Measurements from ENCODE around the gene LRRN2. TPM values are rescaled to one million over a fixed set of nuclear protein-coding genes. Genes with fewer than 3 reads are reported as not detected.
"Not testable (repeated sequence)": the region's sequence is repeated elsewhere in the genome, so short reads cannot be mapped to it uniquely, and the experiment has no call there.

Gene LRRN2
- total RNA-seq, 1 donor from 2014 or later: 2.3 TPM

GRCh38 chr1:204645666-204646065 is 39.9 kb downstream of the LRRN2 start:
- intact Hi-C loops (cut with micrococcal nuclease): no loop called here
- DNase-seq: no peak
- ATAC-seq: no peak

GRCh38 chr1:204645251-204645650 is 40.3 kb downstream of the LRRN2 start:
- ATAC-seq (no peak), DNase-seq (no peak)
- intact Hi-C loops (cut with micrococcal nuclease): no loop called here

DNA sequence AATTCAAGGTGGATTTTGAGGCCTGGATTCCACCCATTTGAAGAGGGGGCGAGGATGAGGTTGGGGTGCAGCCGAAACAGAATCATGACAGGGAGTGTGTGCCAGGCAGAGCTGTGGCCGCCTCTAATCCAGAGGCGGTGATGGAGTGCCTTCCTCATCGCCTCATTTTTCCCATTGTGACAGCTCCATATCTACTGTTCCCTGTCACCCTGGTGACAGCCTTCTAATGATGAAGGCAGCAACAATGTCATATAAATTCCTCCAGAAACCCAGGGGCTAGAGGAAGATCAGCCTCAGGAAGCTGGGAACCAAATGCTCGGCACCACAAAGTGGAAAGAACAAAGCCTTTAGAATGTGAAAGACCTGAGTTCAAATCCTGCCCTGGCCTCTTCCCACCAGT is 42.0 kb downstream of the LRRN2 start:
- no peak for ATAC-seq
- intact Hi-C loops (cut with micrococcal nuclease): no loop called here
- no peak for DNase-seq

DNA sequence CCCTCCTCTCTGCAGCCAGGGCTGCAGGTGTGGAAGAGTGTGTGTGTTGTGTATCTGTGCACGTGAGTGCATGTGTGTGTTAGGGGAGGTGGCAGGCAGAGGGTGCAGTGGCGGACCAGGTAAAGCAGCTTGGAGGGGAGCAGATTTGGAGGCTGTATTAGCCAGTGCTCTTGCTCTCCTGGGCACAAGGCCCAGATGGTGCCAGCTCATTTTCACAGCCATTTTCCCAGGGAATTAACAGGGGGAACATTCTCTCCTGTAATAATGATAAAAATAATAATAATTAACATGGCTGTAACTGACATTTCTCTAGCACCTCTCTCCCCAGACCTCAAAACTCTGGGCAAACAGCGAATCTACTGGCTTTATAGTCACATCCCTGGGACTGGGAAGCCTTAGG is 43.6 kb downstream of the LRRN2 start:
- DNase-seq (no peak), ATAC-seq (no peak)
- intact Hi-C loops (cut with micrococcal nuclease): no loop called here

DNA sequence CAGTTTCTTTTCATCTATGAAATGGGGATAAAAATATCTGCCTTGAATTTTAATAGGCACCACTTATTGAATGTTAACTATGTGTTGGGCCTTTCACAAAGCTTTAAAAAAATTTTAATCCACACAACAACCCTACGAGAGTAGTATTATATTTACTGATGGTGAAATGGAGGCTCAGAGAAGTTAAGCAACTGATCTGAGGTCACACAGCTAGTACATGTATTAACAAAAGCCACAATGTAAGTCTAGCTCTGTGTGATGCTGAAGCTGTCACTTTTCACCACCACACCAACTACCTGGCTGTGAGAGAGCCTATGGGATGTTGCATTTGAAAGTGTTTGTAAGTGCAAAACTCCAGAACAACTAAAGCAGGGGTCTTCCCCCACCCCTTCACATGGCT is 44.1 kb downstream of the LRRN2 start:
- no peak for ATAC-seq

GRCh38 chr1:204640578-204640977 is 45.0 kb downstream of the LRRN2 start:
- ATAC-seq: no peak
- intact Hi-C loops (cut with micrococcal nuclease): no loop called here
- DNase-seq: no peak

More for the DNA sequence above, 44.1 kb downstream of the LRRN2 start:
- no peak for DNase-seq
- intact Hi-C loops (cut with micrococcal nuclease): no loop called here

- ATAC-seq (no peak), DNase-seq (no peak)
- intact Hi-C loops (cut with micrococcal nuclease): no loop called here
Measured at GRCh38 chr1:204634260-204634910, 51.2 kb downstream of the LRRN2 start.

- intact Hi-C loops (cut with micrococcal nuclease): no loop called here
- ATAC-seq (peak; percentile 13), DNase-seq (peak; percentile 53)
Measured at GRCh38 chr1:204633665-204634064, 51.9 kb downstream of the LRRN2 start.

GRCh38 chr1:204630132-204630905 is 55.2 kb downstream of the LRRN2 start:
- DNase-seq: no peak
- intact Hi-C loops (cut with micrococcal nuclease): no loop called here
- no peak for ATAC-seq

DNA sequence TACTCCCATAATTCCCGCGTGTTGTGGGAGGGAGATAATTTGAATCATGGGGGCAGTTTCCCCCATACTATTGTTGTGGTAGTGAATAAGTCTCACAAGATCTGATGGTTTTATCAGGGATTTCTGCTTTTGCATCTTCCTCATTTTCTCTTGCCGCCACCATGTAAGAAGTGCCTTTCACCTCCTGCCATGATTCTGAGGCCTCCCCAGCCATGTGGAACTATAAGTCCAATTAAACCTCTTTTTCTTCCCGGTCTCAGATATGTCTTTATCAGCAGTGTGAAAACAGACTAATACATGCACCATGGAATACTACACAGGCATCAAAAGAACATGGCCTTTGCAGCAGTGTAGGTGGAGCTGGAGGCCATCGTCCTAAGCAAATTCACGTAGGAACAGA is 56.1 kb downstream of the LRRN2 start:
- ATAC-seq; intact Hi-C loops (cut with micrococcal nuclease); DNase-seq: not testable (repeated sequence)

GRCh38 chr1:204628868-204629267 is 56.7 kb downstream of the LRRN2 start:
- DNase-seq: no peak
- ATAC-seq: no peak

DNA sequence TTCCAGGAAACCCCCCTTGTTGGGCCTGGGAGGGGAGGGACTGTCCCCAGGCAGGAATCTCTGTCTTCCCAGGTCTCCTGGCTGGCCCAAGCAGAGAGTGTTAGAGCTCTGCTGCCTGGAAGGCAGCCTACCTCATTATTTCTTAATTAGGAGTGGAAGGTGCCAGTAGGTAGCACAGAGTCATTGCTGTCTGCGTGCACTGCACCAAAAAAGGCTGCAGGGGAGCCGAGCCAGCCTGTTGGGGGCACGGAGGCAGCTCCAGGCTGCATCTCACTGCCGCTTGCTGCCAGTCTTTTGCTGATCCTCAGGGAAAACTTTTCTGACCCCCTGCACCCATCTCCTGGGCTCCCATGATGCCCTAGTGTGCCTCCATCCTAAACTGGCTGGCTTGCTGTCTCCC is 58.1 kb downstream of the LRRN2 start:
- intact Hi-C loops (cut with micrococcal nuclease): no loop called here
- ATAC-seq: no peak

More at GRCh38 chr1:204628868-204629267, 56.7 kb downstream of the LRRN2 start:
- intact Hi-C loops (cut with micrococcal nuclease): no loop called here

GRCh38 chr1:204626381-204626780 is 59.2 kb downstream of the LRRN2 start:
- intact Hi-C loops (cut with micrococcal nuclease): no loop called here
- DNase-seq (no peak), ATAC-seq (no peak)

More for the DNA sequence above, 58.1 kb downstream of the LRRN2 start:
- no peak for DNase-seq

- no peak for DNase-seq
- ATAC-seq: peak; percentile 36
- intact Hi-C loops (cut with micrococcal nuclease): no loop called here
Measured at GRCh38 chr1:204624631-204625216, 60.8 kb downstream of the LRRN2 start.

GRCh38 chr1:204623894-204624361 is 61.6 kb downstream of the LRRN2 start:
- intact Hi-C loops (cut with micrococcal nuclease): no loop called here
- ATAC-seq (peak; percentile 29), DNase-seq (no peak)

DNA sequence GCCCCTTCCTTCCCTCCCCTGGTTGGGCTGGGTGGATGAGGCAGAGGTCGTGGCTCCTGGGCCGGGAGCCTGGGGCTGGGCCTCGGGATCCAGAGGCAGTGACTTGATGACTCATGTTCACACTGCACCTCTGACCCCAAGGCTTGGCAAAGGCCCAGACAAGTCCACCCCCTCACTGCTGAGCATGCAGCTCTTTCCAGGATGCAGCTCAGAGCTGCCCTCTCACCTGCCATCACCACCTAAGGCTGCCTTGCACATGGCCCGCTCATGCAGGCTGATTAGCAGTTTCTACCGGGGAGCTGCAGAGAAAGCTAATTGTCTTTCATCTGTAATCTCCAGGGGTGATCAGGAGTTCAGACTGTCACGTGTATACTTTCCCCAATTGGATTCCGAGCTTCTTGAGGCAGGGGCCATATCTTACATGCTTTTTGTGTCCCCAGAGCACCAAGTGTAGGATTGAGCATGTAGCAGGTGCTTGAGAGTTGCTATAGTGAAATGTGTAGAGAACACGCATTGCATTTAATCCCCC is 62.1 kb downstream of the LRRN2 start:
- intact Hi-C loops (cut with micrococcal nuclease): no loop called here
- DNase-seq (no peak), ATAC-seq (no peak)

DNA sequence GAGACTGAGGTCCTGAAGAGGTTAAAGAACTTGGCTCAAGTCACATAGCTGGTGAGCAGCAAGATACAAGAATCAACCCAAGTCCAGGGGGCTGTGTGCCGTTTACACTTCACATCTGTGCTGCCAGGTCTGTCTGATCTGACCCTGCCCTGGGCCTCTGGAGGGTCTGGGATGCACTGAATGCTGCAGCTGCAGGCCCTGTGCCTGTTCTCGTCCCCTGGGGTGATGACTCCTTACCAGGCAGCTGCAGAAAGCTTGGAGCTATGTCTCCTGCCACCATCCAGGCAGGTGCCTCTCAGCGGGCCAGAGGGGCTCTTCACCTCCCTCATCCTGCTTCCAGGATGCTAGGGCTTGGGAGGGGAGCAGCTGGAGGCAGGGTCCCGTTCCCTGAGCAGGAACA is 63.5 kb downstream of the LRRN2 start:
- DNase-seq (no peak), ATAC-seq (no peak)
- intact Hi-C loops (cut with micrococcal nuclease): no loop called here

DNA sequence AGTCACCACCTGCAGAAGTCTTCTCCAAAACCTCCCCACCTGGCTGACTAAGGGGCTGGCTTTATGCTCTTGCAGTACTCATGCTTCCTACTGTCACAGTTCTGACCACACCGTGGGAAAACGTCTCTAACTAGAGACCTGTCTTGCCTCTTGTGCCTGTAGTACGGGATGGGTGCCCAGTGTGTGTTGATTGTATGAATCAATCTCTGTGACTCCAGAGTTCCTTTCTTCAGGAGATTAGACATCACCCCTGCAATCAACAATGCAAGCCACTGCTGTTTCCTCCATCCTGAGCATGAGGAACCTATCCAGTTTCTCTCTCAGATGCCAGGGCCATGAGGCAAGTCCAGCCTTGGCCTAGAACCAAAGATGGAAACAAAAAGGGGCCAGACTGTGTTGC is 64.1 kb downstream of the LRRN2 start:
- ATAC-seq (no peak), DNase-seq (no peak)
- intact Hi-C loops (cut with micrococcal nuclease): no loop called here

DNA sequence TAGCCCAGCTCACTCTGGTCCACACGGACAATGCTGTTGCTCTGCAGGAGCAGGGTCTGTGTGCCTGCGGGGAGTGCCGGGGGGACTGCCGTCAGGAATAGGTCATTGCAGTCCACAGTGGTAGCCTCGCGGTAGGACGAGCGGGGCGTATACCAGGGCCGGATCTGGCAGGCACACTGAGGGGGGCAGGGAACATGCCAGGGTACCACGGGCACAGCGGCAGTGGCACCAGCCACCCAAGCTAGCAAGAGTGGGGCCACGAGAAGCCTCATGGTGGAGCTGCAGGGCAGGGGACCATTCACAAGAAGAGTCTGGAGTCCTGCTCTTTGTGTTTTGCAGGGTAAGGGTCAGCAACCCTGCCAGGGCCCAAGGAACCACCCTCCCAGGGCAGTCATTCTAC is 65.8 kb downstream of the LRRN2 start:
- ATAC-seq (no peak), DNase-seq (no peak)
- intact Hi-C loops (cut with micrococcal nuclease): no loop called here

DNA sequence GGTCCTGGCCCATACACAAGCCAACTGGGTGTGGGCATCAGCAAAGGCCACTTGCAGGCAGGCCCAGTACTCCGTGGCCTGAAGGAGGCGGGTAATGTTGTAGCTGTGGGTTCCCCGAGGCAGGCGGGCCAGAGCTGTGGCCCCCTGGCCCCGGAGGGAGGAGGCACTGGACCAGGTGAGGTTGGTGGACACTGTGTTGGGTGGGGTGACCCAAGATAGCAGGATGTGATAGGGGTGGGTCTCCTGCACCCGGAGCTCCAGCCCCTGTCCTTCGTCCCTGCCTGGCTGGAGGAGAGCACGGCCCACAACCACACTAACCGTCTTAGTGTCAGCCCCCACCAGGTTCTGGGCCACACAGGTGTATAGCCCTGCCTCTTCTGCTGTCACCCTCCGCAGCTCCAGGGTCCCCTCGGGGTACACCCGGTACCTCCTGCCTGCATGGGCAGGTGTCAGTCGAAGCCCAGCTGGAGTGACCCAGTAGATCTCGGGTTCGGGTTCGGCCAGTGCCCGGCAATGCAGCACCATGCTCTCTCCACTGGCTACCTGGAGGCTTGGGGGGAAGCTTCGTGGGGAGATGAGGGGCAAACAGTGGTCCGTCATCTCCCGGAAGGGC is 67.3 kb downstream of the LRRN2 start:
- DNase-seq (no peak), ATAC-seq (no peak)
- intact Hi-C loops (cut with micrococcal nuclease): no loop called here

Measured in left ventricle myocardium superior (tissue), 1 donor.